ENCODE measurements around the gene APOH. TPM values are rescaled to one million over a fixed set of nuclear protein-coding genes. Genes with fewer than 3 reads are reported as not detected.

Gene APOH
- total and polyA plus RNA-seq, 3 experiments from 2014 or later = not detected

- H3K27me3 ChIP-seq (ENCODE audit: insufficient read depth, low read length, poor library complexity, severe bottlenecking) = no peaks in the 10 kb centered on the region
- POLR2A ChIA-PET = no interaction called here
- no peaks in the 10 kb centered on the region for H3K4me1 ChIP-seq (ENCODE audit: insufficient read depth, low read length)
- peaks cover 0 to 2% (median 0%) of the 10 kb centered on the region in 3 donors for H3K4me1 Mint-ChIP-seq
- H3K36me3 ChIP-seq (ENCODE audit: insufficient read depth, low read length) = no peaks in the 10 kb centered on the region
- no peak for DNase-seq
- peaks cover 0 to 4% of the 10 kb centered on the region in 2 donors for H3K27me3 Mint-ChIP-seq
- no peak overlapping the region for H3K4me3 ChIP-seq (ENCODE audit: low read length)
- peaks cover 3 to 12% (median 3%) of the 10 kb centered on the region in 3 donors for H3K36me3 Mint-ChIP-seq
- CTCF ChIA-PET = no interaction called here
- no peaks in the 10 kb centered on the region for H3K9me3 ChIP-seq (ENCODE audit: low read length)
- H3K9me3 Mint-ChIP-seq = no peaks in the 10 kb centered on the region
- H3K27ac Mint-ChIP-seq = no peak overlapping the region
- no peak overlapping the region for H3K4me3 Mint-ChIP-seq
- H3K27ac ChIP-seq (ENCODE audit: low read depth, low read length) = no peak overlapping the region
These were observed 44.8 kb downstream of the APOH start for GRCh38 chr17:66184392-66184791.

GRCh38 chr17:66183529-66183928 lies 45.7 kb downstream of the APOH start:
- H3K36me3 ChIP-seq (ENCODE audit: insufficient read depth, low read length) = no peaks in the 10 kb centered on the region
- peaks cover 0 to 4% of the 10 kb centered on the region in 2 donors for H3K27me3 Mint-ChIP-seq
- CTCF ChIA-PET = no interaction called here

GRCh38 chr17:66178642-66179041 lies 50.6 kb downstream of the APOH start:
- H3K4me1 Mint-ChIP-seq = no peaks in the 10 kb centered on the region
- Histone ChIP-seq H3K9me3 (ENCODE audit: low read length) (no peaks in the 10 kb centered on the region), H3K4me3 (ENCODE audit: low read length) (no peak overlapping the region), H3K36me3 (ENCODE audit: insufficient read depth, low read length) (no peaks in the 10 kb centered on the region), H3K4me1 (ENCODE audit: insufficient read depth, low read length) (no peaks in the 10 kb centered on the region), H3K27ac (ENCODE audit: low read depth, low read length) (no peak overlapping the region), H3K27me3 (ENCODE audit: insufficient read depth, low read length, poor library complexity, severe bottlenecking) (no peaks in the 10 kb centered on the region)
- no peaks in the 10 kb centered on the region for H3K9me3 Mint-ChIP-seq
- DNase-seq = no peak
- H3K4me3 Mint-ChIP-seq = no peak overlapping the region
- H3K27ac Mint-ChIP-seq = no peak overlapping the region
- no peaks in the 10 kb centered on the region for H3K27me3 Mint-ChIP-seq
- H3K36me3 Mint-ChIP-seq = peaks cover 3 to 7% (median 3%) of the 10 kb centered on the region in 3 donors
- ChIA-PET CTCF (no interaction called here), POLR2A (no interaction called here)

More at GRCh38 chr17:66183529-66183928, 45.7 kb downstream of the APOH start:
- peaks cover 0 to under 1% (median 0%) of the 10 kb centered on the region in 3 donors for H3K4me1 Mint-ChIP-seq
- peaks cover 3 to 12% (median 3%) of the 10 kb centered on the region in 3 donors for H3K36me3 Mint-ChIP-seq
- H3K27ac Mint-ChIP-seq = no peak overlapping the region
- no peak overlapping the region for H3K4me3 Mint-ChIP-seq
- Histone ChIP-seq H3K27me3 (ENCODE audit: insufficient read depth, low read length, poor library complexity, severe bottlenecking) (no peaks in the 10 kb centered on the region), H3K4me3 (ENCODE audit: low read length) (no peak overlapping the region), H3K4me1 (ENCODE audit: insufficient read depth, low read length) (no peaks in the 10 kb centered on the region), H3K9me3 (ENCODE audit: low read length) (no peaks in the 10 kb centered on the region), H3K27ac (ENCODE audit: low read depth, low read length) (no peak overlapping the region)
- POLR2A ChIA-PET = no interaction called here
- no peaks in the 10 kb centered on the region for H3K9me3 Mint-ChIP-seq
- DNase-seq = no peak

- no peaks in the 10 kb centered on the region for H3K27me3 ChIP-seq (ENCODE audit: insufficient read depth, low read length, poor library complexity, severe bottlenecking)
- no peak overlapping the region for H3K4me3 ChIP-seq (ENCODE audit: low read length)
- no peaks in the 10 kb centered on the region for H3K4me1 ChIP-seq (ENCODE audit: insufficient read depth, low read length)
- Mint-ChIP-seq H3K4me1 (no peaks in the 10 kb centered on the region), H3K4me3 (no peak overlapping the region), H3K27ac (no peak overlapping the region), H3K36me3 (peaks cover 0 to 3% (median 2%) of the 10 kb centered on the region in 3 donors), H3K9me3 (no peaks in the 10 kb centered on the region), H3K27me3 (no peaks in the 10 kb centered on the region)
- DNase-seq = no peak
- H3K9me3 ChIP-seq (ENCODE audit: low read length) = no peaks in the 10 kb centered on the region
- ChIA-PET POLR2A (no interaction called here), CTCF (no interaction called here)
- H3K36me3 ChIP-seq (ENCODE audit: insufficient read depth, low read length) = no peaks in the 10 kb centered on the region
- H3K27ac ChIP-seq (ENCODE audit: low read depth, low read length) = no peak overlapping the region
These were observed 52.2 kb downstream of the APOH start for GRCh38 chr17:66177048-66177447.

GRCh38 chr17:66175892-66176291 lies 53.3 kb downstream of the APOH start:
- Histone ChIP-seq H3K4me1 (ENCODE audit: insufficient read depth, low read length) (no peaks in the 10 kb centered on the region), H3K27ac (ENCODE audit: low read depth, low read length) (no peak overlapping the region), H3K27me3 (ENCODE audit: insufficient read depth, low read length, poor library complexity, severe bottlenecking) (no peaks in the 10 kb centered on the region), H3K4me3 (ENCODE audit: low read length) (no peak overlapping the region), H3K36me3 (ENCODE audit: insufficient read depth, low read length) (no peaks in the 10 kb centered on the region), H3K9me3 (ENCODE audit: low read length) (no peaks in the 10 kb centered on the region)
- Mint-ChIP-seq H3K4me1 (no peaks in the 10 kb centered on the region), H3K9me3 (no peaks in the 10 kb centered on the region), H3K4me3 (no peak overlapping the region), H3K36me3 (no peaks in the 10 kb centered on the region), H3K27ac (no peak overlapping the region), H3K27me3 (no peaks in the 10 kb centered on the region)
- ChIA-PET CTCF (no interaction called here), POLR2A (no interaction called here)
- DNase-seq = no peak

GRCh38 chr17:66172691-66173223 lies 56.5 kb downstream of the APOH start:
- Histone ChIP-seq H3K36me3 (ENCODE audit: insufficient read depth, low read length) (no peaks in the 10 kb centered on the region), H3K4me3 (ENCODE audit: low read length) (no peak overlapping the region), H3K9me3 (ENCODE audit: low read length) (no peaks in the 10 kb centered on the region), H3K27ac (ENCODE audit: low read depth, low read length) (no peak overlapping the region), H3K27me3 (ENCODE audit: insufficient read depth, low read length, poor library complexity, severe bottlenecking) (no peaks in the 10 kb centered on the region), H3K4me1 (ENCODE audit: insufficient read depth, low read length) (no peaks in the 10 kb centered on the region)
- Mint-ChIP-seq H3K27me3 (no peaks in the 10 kb centered on the region), H3K27ac (no peak overlapping the region), H3K4me1 (no peaks in the 10 kb centered on the region), H3K9me3 (no peaks in the 10 kb centered on the region), H3K36me3 (no peaks in the 10 kb centered on the region), H3K4me3 (no peak overlapping the region)
- DNase-seq = no peak
- CTCF ChIA-PET = interaction anchor here (0.8 kb wide), 1 partner anchor 879 kb away, joined by 3 read pairs; no protein-coding TSS in a partner anchor
- POLR2A ChIA-PET = no interaction called here

GRCh38 chr17:66172144-66172543 lies 57.1 kb downstream of the APOH start:
- Mint-ChIP-seq H3K27me3 (no peaks in the 10 kb centered on the region), H3K4me1 (no peaks in the 10 kb centered on the region), H3K36me3 (no peaks in the 10 kb centered on the region), H3K27ac (peak overlapping the region in 1 of 8 donors; percentile 6), H3K9me3 (no peaks in the 10 kb centered on the region), H3K4me3 (no peak overlapping the region)
- no peaks in the 10 kb centered on the region for H3K9me3 ChIP-seq (ENCODE audit: low read length)
- H3K27ac ChIP-seq (ENCODE audit: low read depth, low read length) = no peak overlapping the region
- no peak for DNase-seq
- CTCF ChIA-PET = no interaction called here
- no peak overlapping the region for H3K4me3 ChIP-seq (ENCODE audit: low read length)
- no peaks in the 10 kb centered on the region for H3K36me3 ChIP-seq (ENCODE audit: insufficient read depth, low read length)
- no peaks in the 10 kb centered on the region for H3K27me3 ChIP-seq (ENCODE audit: insufficient read depth, low read length, poor library complexity, severe bottlenecking)
- H3K4me1 ChIP-seq (ENCODE audit: insufficient read depth, low read length) = no peaks in the 10 kb centered on the region
- POLR2A ChIA-PET = no interaction called here

- H3K36me3 ChIP-seq (ENCODE audit: insufficient read depth, low read length) = no peaks in the 10 kb centered on the region
- H3K4me1 Mint-ChIP-seq = no peaks in the 10 kb centered on the region
- H3K9me3 ChIP-seq (ENCODE audit: low read length) = no peaks in the 10 kb centered on the region
- peak overlapping the region in 1 of 8 donors; percentile 6 for H3K27ac Mint-ChIP-seq
- POLR2A ChIA-PET = no interaction called here
- no peaks in the 10 kb centered on the region for H3K27me3 ChIP-seq (ENCODE audit: insufficient read depth, low read length, poor library complexity, severe bottlenecking)
- no peak for DNase-seq
- H3K4me3 ChIP-seq (ENCODE audit: low read length) = no peak overlapping the region
- no peaks in the 10 kb centered on the region for H3K36me3 Mint-ChIP-seq
- H3K27me3 Mint-ChIP-seq = no peaks in the 10 kb centered on the region
- H3K9me3 Mint-ChIP-seq = no peaks in the 10 kb centered on the region
- no peaks in the 10 kb centered on the region for H3K4me1 ChIP-seq (ENCODE audit: insufficient read depth, low read length)
- H3K4me3 Mint-ChIP-seq = no peak overlapping the region
- no peak overlapping the region for H3K27ac ChIP-seq (ENCODE audit: low read depth, low read length)
- CTCF ChIA-PET = no interaction called here
These were observed 57.5 kb downstream of the APOH start for GRCh38 chr17:66171692-66172091.

GRCh38 chr17:66171172-66171571 lies 58.0 kb downstream of the APOH start:
- CTCF ChIA-PET = no interaction called here
- Histone ChIP-seq H3K27me3 (ENCODE audit: insufficient read depth, low read length, poor library complexity, severe bottlenecking) (no peaks in the 10 kb centered on the region), H3K4me1 (ENCODE audit: insufficient read depth, low read length) (no peaks in the 10 kb centered on the region), H3K27ac (ENCODE audit: low read depth, low read length) (no peak overlapping the region), H3K36me3 (ENCODE audit: insufficient read depth, low read length) (no peaks in the 10 kb centered on the region), H3K9me3 (ENCODE audit: low read length) (no peaks in the 10 kb centered on the region), H3K4me3 (ENCODE audit: low read length) (no peak overlapping the region)
- H3K4me1 Mint-ChIP-seq = no peaks in the 10 kb centered on the region
- H3K9me3 Mint-ChIP-seq = no peaks in the 10 kb centered on the region
- DNase-seq = no peak
- H3K4me3 Mint-ChIP-seq = no peak overlapping the region
- no peaks in the 10 kb centered on the region for H3K36me3 Mint-ChIP-seq
- POLR2A ChIA-PET = no interaction called here
- no peaks in the 10 kb centered on the region for H3K27me3 Mint-ChIP-seq
- no peak overlapping the region for H3K27ac Mint-ChIP-seq
